NB4 (cell line): Measurements from ENCODE around the gene C5orf15.

ENCODE experiments used
- DNase-seq: peaks from one replicate; pipeline ENCODE4 v3.0.0; 2010; ENCODE audit warnings: low read depth
- H3K4me3 ChIP-seq: one replicate; pipeline ENCODE4 v1.5.1; 2011; ENCODE audit warnings: mild to moderate bottlenecking, low read depth, low read length, moderate library complexity
- MYC ChIP-seq: IDR thresholded peaks from 2 replicates; pipeline ENCODE4 v1.6.1; 2011; ENCODE audit warnings: low read depth, low read length
- POLR2A ChIP-seq: IDR thresholded peaks from 2 replicates; pipeline ENCODE4 v1.6.1; 2011; ENCODE audit warnings: mild to moderate bottlenecking; ENCODE audit not compliant: insufficient read length; ENCODE audit errors: extremely low read depth
- TF ChIP-seq, protein P1 (sequence below): IDR thresholded peaks from one replicate; pipeline ENCODE4 v1.5.1; 2012; ENCODE audit warnings: low read depth, low read length
- TF ChIP-seq, protein P2 (sequence below): IDR thresholded peaks from 2 replicates; pipeline ENCODE4 v1.6.1; 2011; ENCODE audit warnings: low read depth, low read length

The C5orf15 gene

DNA sequence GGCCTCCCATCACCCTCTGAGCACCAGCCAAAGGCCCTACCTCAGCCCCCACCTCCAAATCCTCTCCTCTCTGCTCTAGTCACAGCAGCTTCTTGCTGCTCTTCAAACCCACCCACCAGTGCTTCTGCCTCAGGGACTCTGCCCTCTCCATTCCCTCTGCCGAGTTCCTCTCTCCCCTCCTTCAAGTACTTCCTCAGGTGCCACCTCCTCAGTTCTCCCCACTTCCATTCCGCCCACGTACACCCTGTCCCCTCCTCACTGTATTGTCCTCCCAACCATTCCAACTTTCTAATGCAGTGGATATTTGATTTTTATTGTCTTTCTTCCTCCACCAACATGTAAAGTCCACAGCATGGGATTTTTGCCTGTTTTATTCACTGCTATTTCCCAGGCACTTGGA lies 43.2 kb downstream of the C5orf15 start:
- no peak for DNase-seq
- TF ChIP-seq, protein P1, sequence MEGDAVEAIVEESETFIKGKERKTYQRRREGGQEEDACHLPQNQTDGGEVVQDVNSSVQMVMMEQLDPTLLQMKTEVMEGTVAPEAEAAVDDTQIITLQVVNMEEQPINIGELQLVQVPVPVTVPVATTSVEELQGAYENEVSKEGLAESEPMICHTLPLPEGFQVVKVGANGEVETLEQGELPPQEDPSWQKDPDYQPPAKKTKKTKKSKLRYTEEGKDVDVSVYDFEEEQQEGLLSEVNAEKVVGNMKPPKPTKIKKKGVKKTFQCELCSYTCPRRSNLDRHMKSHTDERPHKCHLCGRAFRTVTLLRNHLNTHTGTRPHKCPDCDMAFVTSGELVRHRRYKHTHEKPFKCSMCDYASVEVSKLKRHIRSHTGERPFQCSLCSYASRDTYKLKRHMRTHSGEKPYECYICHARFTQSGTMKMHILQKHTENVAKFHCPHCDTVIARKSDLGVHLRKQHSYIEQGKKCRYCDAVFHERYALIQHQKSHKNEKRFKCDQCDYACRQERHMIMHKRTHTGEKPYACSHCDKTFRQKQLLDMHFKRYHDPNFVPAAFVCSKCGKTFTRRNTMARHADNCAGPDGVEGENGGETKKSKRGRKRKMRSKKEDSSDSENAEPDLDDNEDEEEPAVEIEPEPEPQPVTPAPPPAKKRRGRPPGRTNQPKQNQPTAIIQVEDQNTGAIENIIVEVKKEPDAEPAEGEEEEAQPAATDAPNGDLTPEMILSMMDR, result no peak
- TF ChIP-seq POLR2A (no peak), MYC (no peak)
- TF ChIP-seq, protein P2, sequence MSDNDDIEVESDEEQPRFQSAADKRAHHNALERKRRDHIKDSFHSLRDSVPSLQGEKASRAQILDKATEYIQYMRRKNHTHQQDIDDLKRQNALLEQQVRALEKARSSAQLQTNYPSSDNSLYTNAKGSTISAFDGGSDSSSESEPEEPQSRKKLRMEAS, result no peak
- no peak overlapping the region for H3K4me3 ChIP-seq

DNA sequence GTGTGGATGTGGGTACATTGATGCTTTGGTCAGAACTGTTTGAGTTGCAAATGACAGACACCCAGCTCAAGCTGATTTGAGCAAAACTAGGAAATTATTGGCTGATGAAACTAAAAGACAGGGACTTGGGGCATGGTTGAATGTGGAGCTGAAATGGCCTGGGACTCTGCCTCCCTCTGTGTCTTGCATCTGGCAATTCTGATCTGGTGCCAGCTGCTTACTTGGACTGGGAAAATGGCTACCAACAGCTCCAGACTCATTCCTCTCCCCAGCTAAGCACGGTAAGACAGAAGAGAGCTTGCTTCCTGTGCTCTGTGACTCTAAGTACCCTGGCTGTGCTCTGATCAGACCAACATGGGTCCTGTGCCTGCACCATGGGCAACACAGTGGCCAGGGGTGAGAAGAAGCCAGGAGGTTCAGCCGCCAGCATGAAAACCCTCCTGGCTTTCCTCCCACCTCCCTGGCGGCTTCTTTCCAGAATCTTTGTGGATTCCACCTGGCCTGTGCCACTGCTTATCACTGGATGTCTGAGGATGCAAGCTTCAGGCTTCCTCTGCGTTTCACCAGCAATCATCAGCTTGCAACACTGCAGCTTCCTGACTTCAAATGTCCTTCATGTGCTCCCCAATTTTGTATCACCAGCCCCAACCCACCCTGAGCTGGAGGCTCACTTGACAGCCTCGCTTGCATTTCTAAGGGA lies 44.1 kb downstream of the C5orf15 start:
- no peak overlapping the region for H3K4me3 ChIP-seq
- TF ChIP-seq, protein P2, result no peak
- TF ChIP-seq, protein P1, result no peak
- TF ChIP-seq MYC (no peak), POLR2A (no peak)
- no peak for DNase-seq

DNA sequence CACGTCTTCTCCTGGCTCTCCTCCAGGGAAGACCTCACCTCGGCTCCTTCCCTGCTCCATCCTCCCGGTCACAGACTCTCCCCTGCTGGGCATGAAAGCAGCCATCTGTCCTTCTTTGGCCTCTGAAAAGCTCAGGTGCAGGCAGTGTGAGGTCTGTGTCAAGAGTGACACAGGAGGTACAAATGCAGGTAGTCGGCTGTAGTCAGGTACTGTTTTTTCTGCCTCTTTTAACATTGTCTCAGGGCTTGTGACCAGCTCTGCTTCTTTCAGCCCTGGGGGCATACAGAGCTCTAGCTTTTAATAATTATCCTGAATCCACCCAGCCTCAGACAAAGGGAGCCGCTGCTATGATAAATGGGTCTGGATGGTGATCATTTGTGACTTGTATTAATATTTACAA lies 46.4 kb downstream of the C5orf15 start:
- TF ChIP-seq, protein P2, result no peak
- TF ChIP-seq MYC (no peak), POLR2A (no peak)
- TF ChIP-seq, protein P1, result no peak
- DNase-seq, result no peak
- no peak overlapping the region for H3K4me3 ChIP-seq

DNA sequence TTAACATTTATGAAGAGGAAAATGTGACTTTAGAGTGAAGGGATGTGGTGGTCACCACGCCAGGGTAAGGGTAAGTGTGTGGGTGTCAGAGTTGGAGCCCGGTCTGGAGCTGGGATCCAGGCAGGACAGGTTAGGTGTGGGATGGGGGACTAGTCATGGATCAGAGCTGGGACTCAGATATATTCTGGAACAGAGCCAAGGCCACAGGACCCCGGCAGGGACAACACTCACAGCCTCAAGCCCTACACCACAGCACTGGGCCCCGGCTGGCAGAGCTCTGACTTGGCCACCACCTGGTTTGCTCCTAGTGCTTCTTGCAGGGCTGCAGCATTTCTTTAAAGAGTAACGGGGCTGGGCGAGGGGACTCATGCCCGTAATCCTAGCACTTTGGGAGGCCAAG lies 47.4 kb downstream of the C5orf15 start:
- no peak overlapping the region for H3K4me3 ChIP-seq
- TF ChIP-seq MYC (no peak), POLR2A (no peak)
- TF ChIP-seq, protein P1, result no peak
- TF ChIP-seq, protein P2, result no peak
- no peak for DNase-seq

DNA sequence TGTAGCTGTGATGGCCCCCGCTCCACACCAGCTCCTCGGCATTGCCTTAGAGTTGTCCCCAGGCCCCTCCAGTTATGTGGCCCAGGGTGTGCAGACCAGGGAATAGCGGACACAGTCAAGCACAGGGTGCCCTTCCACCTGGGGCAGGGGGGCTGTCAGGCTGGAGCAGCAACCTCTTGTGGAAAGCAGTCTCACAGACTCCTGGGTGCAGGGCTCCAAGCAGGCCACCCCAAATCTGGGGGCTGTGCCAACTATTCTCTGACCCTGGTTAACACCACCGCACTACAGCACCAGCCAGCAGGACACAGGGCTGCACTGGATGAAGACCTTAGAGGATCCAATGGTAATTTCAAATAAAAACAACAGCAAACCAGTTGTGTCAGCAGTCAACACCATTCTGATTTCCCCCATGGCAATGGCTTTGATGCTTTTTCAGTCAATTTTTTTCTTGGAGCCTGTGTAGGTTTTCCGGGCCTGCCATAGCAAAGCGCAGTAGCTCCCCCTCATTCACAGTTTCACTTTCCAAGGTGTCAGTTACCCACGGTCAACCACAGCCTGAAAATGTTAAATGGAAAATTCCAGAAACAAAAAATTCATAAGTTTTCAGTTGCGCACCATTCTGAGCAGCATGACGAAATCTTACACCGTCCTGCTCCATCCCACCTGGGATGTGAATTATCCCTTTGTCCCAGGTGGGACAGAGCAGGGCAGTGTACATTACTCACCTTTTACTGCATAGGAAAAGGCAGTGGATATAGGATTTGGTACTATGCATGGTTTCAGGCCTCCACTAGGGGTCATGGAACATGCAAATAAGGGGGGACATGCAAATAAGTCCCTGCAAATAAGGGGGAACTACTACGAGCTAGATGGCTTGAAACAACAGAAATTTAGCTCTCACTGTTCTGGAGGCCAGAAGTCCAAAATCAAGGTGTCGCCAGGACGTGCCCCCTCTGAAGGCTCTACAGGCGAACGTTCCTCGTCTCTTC lies 49.0 kb downstream of the C5orf15 start:
- TF ChIP-seq, protein P1, result no peak
- no peak for TF ChIP-seq MYC
- no peak for TF ChIP-seq POLR2A
- TF ChIP-seq, protein P2, result no peak
- DNase-seq, result no peak
- no peak overlapping the region for H3K4me3 ChIP-seq
